ENCODE results near the gene MEG3. TPM values are rescaled to one million over a fixed set of nuclear protein-coding genes. Genes with fewer than 3 reads are reported as not detected.

The MEG3 gene
- total and polyA plus RNA-seq, 2 donors (not counting 3 experiments of a cell fraction or from before 2014, with no cell fraction given): 378 to 508 TPM

DNA sequence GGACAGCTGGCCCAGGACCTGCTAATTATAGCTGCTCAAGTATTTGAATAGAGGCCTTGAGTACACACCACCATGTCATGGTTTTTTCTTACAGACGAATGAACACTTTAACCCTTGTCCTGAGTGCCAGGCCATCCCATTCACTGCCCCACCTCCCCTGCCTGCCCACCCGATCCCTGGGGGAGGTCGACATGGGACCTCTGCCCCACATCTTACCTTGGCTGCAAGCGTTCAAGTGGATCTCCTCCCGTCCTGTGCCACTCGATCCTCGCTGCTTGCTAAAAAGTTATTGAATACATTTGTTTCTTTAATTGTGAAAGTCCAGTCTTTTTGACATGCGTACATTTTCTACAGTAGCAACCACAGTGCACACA lies 67.3 kb downstream of the MEG3 start:
- FAIRE-seq (no peak), DNase-seq (ENCODE audit: low read depth, low spot score) (no peak)
- dilution Hi-C loops (cut with MboI; ENCODE audit: extremely low pct_ligation_motif_present, low sequenced_read_pairs): no loop called here
- no peaks in the 10 kb centered on the region for H3K27me3 ChIP-seq (ENCODE audit: control insufficient read depth in 2 of 2, insufficient read depth in 2 of 2, low read length in 2 of 2)
- peaks cover 2 to 10% of the 10 kb centered on the region in 2 experiments for H3K36me3 ChIP-seq (ENCODE audit: control insufficient read depth in 2 of 2, extremely low read depth in 1 of 2, insufficient read depth in 2 of 2, low read length in 2 of 2)
- H3K4me3 ChIP-seq (replicated peaks in 1 of 3; ENCODE audit: insufficient read depth in 1 of 3, low read depth in 1 of 3, low read length in 3 of 3): no peak overlapping the region
- TF ChIP-seq, protein P1, sequence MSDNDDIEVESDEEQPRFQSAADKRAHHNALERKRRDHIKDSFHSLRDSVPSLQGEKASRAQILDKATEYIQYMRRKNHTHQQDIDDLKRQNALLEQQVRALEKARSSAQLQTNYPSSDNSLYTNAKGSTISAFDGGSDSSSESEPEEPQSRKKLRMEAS (IDR thresholded peaks at IDR 0.05; ENCODE audit: insufficient read depth, insufficient read length): no peak
- TF ChIP-seq JUN (IDR thresholded peaks at IDR 0.05; ENCODE audit: borderline replicate concordance, insufficient read depth, insufficient read length, low read depth) (no peak), POLR2AphosphoS5 (IDR thresholded peaks at IDR 0.05; ENCODE audit: insufficient read depth, low read depth, low read length) (no peak), MYC (IDR thresholded peaks at IDR 0.05; ENCODE audit: low read depth, low read length) (no peak), EZH2 (IDR thresholded peaks at IDR 0.05; ENCODE audit: borderline replicate concordance, low read depth, low read length, severe bottlenecking) (no peak), POLR2A (IDR thresholded peaks at IDR 0.05; ENCODE audit: low read depth, low read length) (no peak), FOS (IDR thresholded peaks at IDR 0.05; ENCODE audit: borderline replicate concordance, insufficient read depth, low read length) (no peak)
- TF ChIP-seq, protein P2, sequence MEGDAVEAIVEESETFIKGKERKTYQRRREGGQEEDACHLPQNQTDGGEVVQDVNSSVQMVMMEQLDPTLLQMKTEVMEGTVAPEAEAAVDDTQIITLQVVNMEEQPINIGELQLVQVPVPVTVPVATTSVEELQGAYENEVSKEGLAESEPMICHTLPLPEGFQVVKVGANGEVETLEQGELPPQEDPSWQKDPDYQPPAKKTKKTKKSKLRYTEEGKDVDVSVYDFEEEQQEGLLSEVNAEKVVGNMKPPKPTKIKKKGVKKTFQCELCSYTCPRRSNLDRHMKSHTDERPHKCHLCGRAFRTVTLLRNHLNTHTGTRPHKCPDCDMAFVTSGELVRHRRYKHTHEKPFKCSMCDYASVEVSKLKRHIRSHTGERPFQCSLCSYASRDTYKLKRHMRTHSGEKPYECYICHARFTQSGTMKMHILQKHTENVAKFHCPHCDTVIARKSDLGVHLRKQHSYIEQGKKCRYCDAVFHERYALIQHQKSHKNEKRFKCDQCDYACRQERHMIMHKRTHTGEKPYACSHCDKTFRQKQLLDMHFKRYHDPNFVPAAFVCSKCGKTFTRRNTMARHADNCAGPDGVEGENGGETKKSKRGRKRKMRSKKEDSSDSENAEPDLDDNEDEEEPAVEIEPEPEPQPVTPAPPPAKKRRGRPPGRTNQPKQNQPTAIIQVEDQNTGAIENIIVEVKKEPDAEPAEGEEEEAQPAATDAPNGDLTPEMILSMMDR (IDR thresholded peaks at IDR 0.05; ENCODE audit: extremely low read depth in 1 of 2, insufficient read depth in 1 of 2, low read depth in 1 of 2, low read length in 2 of 2): no peak
- no peaks in the 10 kb centered on the region for H3K9me1 ChIP-seq (replicated peaks; ENCODE audit: control insufficient read depth, extremely low read depth, insufficient read depth, low read length)
- no peak overlapping the region for H2AFZ ChIP-seq (ENCODE audit: low read depth, low read length)
- intact Hi-C loops (cut with micrococcal nuclease): no loop called here
- no peaks in the 10 kb centered on the region for H4K20me1 ChIP-seq (replicated peaks; ENCODE audit: control insufficient read depth, extremely low read depth, insufficient read depth, low read length)
- no peaks in the 10 kb centered on the region for H3K9me3 ChIP-seq (replicated peaks; ENCODE audit: control insufficient read depth, insufficient read depth, low read length)
- H3K4me2 ChIP-seq (ENCODE audit: insufficient read depth, low read length): no peak overlapping the region
- no peak overlapping the region for H3K9ac ChIP-seq (replicated peaks; ENCODE audit: extremely low read depth, insufficient read depth, low read length)
- BruUV-seq (replicated peaks): no TSS peak
- H3K4me1 ChIP-seq (ENCODE audit: control insufficient read depth, extremely low read depth, insufficient read depth, low read length): no peaks in the 10 kb centered on the region
- H3K79me2 ChIP-seq (ENCODE audit: control insufficient read depth, insufficient read depth, low read length): no peaks in the 10 kb centered on the region
- CTCF ChIA-PET: no interaction called here
- H3K27ac ChIP-seq (ENCODE audit: insufficient read depth, low read depth, low read length): no peak overlapping the region
- POLR2A ChIA-PET: no interaction called here
